Hepatocyte (in vitro differentiated cells): Measurements from ENCODE around the gene ROBO1. TPM values are rescaled to one million over a fixed set of nuclear protein-coding genes. Genes with fewer than 3 reads are reported as not detected.

Experiments
- DNase-seq: peaks from one replicate; pipeline ENCODE4 v3.0.0-alpha.2; 2016; ENCODE audit warnings: low spot score
- H2AFZ ChIP-seq: fragments of 200-600 bp; sonication (generic); 2 replicates; pipeline ENCODE4 v1.6.0; 2016; ENCODE audit warnings: antibody characterized with exemption, mild to moderate bottlenecking
- H3K27ac ChIP-seq: fragments of 200-600 bp; sonication (generic); 2 replicates; pipeline ENCODE4 v1.5.1; 2016; ENCODE audit warnings: mild to moderate bottlenecking
- H3K27me3 ChIP-seq: fragments of 200-600 bp; sonication (generic); 2 replicates; pipeline ENCODE4 v1.6.1; 2016
- H3K36me3 ChIP-seq: fragments of 200-600 bp; sonication (generic); replicated peaks from 2 replicates; pipeline ENCODE4 v1.5.1; 2016; ENCODE audit warnings: low read depth; ENCODE audit not compliant: insufficient read depth
- H3K4me1 ChIP-seq: fragments of 200-600 bp; sonication (generic); 2 replicates; pipeline ENCODE4 v1.5.1; 2016; ENCODE audit warnings: mild to moderate bottlenecking, moderate library complexity; ENCODE audit not compliant: insufficient read depth
- H3K4me2 ChIP-seq: fragments of 200-600 bp; sonication (generic); 2 replicates; pipeline ENCODE4 v1.6.0; 2016
- H3K4me3 ChIP-seq: fragments of 200-600 bp; sonication (generic); 2 replicates; pipeline ENCODE4 v1.5.1; 2016; ENCODE audit warnings: mild to moderate bottlenecking
- H3K79me2 ChIP-seq: fragments of 200-600 bp; sonication (generic); 2 replicates; pipeline ENCODE4 v1.6.0; 2017; ENCODE audit warnings: mild to moderate bottlenecking
- H3K9me2 ChIP-seq: fragments of 200-600 bp; sonication (generic); replicated peaks from 2 replicates; pipeline ENCODE4 v1.6.0; 2017; ENCODE audit warnings: mild to moderate bottlenecking; ENCODE audit not compliant: insufficient read depth
- H3K9me3 ChIP-seq: fragments of 200-600 bp; sonication (generic); 2 replicates; pipeline ENCODE4 v1.5.1; 2016; ENCODE audit warnings: low read depth, mild to moderate bottlenecking
- H4K20me1 ChIP-seq: fragments of 200-600 bp; sonication (generic); 2 replicates; pipeline ENCODE4 v1.6.0; 2016; ENCODE audit warnings: mild to moderate bottlenecking; ENCODE audit not compliant: insufficient read depth, poor library complexity, severe bottlenecking
- EZH2 ChIP-seq: fragments of 200-600 bp; sonication (generic); IDR thresholded peaks from 2 replicates; pipeline ENCODE4 v1.6.1; 2016; ENCODE audit warnings: antibody characterized with exemption, mild to moderate bottlenecking, borderline replicate concordance
- EZH2phosphoT487 ChIP-seq: fragments of 200-600 bp; sonication (generic); IDR thresholded peaks from one replicate; pipeline ENCODE4 v1.6.1; 2018; ENCODE audit warnings: antibody characterized with exemption, mild to moderate bottlenecking, low read depth, moderate library complexity; ENCODE audit not compliant: unreplicated experiment, severe bottlenecking
- WGBS: methylation state at CpG from one replicate; pipeline ENCODE4 v1.1.6; 2016; ENCODE audit warnings: low lambda C conversion rate; ENCODE audit errors: missing lambda C conversion rate; 5-methylcytosine and 5-hydroxymethylcytosine counted together
- polyA plus RNA-seq: library from polyadenylated mRNA; unstranded; fragments of >200 nt; fragmentation: Nextera tagmentation; extraction: Ambion mirVana; gene quantifications from 2 replicates; pipeline ENCODE4 v1.2.1, GENCODE V29; 2016
- total RNA-seq: library from RNA; depleted of rRNA; stranded (reverse); fragments of >200 nt; gene quantifications from 2 replicates; pipeline ENCODE4 v1.2.3, GENCODE V29; 2014
- TF ChIP-seq, protein P1 (sequence below): fragments of 200-600 bp; sonication (generic); IDR thresholded peaks from 2 replicates; pipeline ENCODE4 v1.5.1; 2016; ENCODE audit warnings: antibody characterized with exemption, mild to moderate bottlenecking; ENCODE audit not compliant: poor library complexity

The ROBO1 gene
- total and polyA plus RNA-seq, 2 experiments from 2014 or later = 13.6 to 44.3 TPM

DNA sequence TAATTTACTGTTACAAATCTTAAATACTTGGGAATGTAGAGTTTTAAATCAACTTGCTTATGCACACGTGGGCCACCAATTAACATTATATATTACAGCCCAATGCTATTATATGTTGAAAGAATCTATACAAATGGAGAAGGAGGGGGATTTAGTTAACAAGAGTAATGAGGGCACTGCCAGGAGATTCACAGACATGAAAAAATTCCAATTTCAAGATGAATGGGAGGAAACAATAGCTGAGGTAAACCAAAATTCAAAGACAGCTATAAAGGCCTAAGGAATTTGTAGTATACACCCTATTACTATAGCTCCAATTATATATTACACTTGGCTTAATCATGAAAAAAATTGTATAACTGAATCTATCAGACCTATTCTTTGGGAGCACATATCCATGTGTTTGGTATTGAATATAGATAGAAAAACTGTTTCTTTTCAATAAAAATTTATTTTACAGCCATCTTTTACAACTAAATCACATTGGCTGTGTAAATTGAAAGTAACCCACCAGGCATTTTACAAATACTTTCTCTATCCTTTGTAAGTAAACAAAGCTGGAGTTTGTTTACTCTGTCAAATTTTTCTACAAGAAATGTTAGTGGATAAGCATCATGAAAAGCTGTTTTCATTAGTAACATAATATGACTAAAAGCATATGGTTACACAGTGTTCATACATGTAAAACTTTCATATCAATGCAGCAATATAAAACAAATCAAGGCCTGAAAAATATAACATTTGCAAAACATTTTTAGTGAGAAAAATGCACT lies 1045.8 kb downstream of the ROBO1 start:
- no peaks in the 10 kb centered on the region for H3K9me3 ChIP-seq
- H3K4me2 ChIP-seq = no peak overlapping the region
- no peak for TF ChIP-seq EZH2
- TF ChIP-seq, protein P1, sequence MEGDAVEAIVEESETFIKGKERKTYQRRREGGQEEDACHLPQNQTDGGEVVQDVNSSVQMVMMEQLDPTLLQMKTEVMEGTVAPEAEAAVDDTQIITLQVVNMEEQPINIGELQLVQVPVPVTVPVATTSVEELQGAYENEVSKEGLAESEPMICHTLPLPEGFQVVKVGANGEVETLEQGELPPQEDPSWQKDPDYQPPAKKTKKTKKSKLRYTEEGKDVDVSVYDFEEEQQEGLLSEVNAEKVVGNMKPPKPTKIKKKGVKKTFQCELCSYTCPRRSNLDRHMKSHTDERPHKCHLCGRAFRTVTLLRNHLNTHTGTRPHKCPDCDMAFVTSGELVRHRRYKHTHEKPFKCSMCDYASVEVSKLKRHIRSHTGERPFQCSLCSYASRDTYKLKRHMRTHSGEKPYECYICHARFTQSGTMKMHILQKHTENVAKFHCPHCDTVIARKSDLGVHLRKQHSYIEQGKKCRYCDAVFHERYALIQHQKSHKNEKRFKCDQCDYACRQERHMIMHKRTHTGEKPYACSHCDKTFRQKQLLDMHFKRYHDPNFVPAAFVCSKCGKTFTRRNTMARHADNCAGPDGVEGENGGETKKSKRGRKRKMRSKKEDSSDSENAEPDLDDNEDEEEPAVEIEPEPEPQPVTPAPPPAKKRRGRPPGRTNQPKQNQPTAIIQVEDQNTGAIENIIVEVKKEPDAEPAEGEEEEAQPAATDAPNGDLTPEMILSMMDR = no peak
- TF ChIP-seq EZH2phosphoT487 = no peak
- DNase-seq = no peak
- no peaks in the 10 kb centered on the region for H3K27me3 ChIP-seq
- H3K9me2 ChIP-seq = no peaks in the 10 kb centered on the region
- no peak overlapping the region for H2AFZ ChIP-seq
- H3K79me2 ChIP-seq = peaks cover 2% of the 10 kb centered on the region
- H3K4me3 ChIP-seq = no peak overlapping the region
- H3K27ac ChIP-seq = no peak overlapping the region
- peaks cover 8% of the 10 kb centered on the region for H3K4me1 ChIP-seq
- H4K20me1 ChIP-seq = no peaks in the 10 kb centered on the region
- H3K36me3 ChIP-seq = no peaks in the 10 kb centered on the region
- WGBS = 60% methylated on average over 1 of the region's 1 CpG

DNA sequence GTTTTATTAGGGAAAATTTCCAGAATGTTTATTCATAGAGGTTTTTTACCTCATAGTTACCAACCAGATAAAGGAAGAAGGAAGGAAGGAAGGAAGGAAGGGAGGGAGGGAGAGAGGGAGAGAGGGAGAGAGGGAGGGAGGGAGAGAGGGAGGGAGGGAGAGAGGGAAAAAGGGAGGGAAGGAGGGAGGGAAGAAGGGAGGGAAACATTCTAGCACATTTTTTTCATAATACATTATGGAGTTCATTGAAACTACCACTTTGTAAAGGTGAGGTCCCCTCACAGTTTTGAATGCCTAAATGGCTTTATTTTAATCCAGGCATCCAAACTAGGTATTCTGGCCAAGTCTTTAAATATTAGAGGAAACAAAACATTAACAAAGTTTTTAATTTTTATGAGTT lies 1049.1 kb downstream of the ROBO1 start:
- Histone ChIP-seq H3K27me3 (no peaks in the 10 kb centered on the region), H4K20me1 (no peaks in the 10 kb centered on the region), H2AFZ (no peak overlapping the region), H3K27ac (no peak overlapping the region), H3K4me2 (no peak overlapping the region), H3K9me2 (no peaks in the 10 kb centered on the region), H3K79me2 (no peaks in the 10 kb centered on the region), H3K9me3 (no peaks in the 10 kb centered on the region), H3K4me1 (no peaks in the 10 kb centered on the region), H3K4me3 (no peak overlapping the region), H3K36me3 (no peaks in the 10 kb centered on the region)
- no peak for DNase-seq
- TF ChIP-seq EZH2phosphoT487 (no peak), EZH2 (no peak)
- TF ChIP-seq, protein P1 = no peak

DNA sequence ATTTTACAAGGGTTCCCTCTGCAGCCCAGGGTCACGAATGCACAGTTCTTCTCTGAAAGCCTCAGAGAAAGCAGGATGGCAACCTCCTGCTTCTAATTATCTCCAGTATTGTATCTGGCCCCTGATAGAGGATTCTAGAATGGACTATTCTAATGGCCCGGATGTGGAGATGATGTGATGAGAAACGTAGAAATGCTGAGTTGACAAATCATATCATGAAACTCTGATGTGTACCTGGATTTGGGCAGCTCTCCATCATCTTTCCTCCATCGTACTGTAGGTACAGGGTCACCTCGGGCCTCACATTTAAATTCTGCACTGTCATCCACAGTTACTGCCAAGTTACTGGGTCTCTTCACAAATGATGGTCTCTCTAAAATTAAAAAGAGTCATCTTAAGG lies 1050.8 kb downstream of the ROBO1 start:
- Histone ChIP-seq H3K79me2 (no peaks in the 10 kb centered on the region), H3K4me1 (no peaks in the 10 kb centered on the region), H3K36me3 (no peaks in the 10 kb centered on the region), H3K27me3 (no peaks in the 10 kb centered on the region), H2AFZ (no peak overlapping the region), H3K9me2 (no peaks in the 10 kb centered on the region), H3K9me3 (no peaks in the 10 kb centered on the region), H3K4me3 (no peak overlapping the region), H3K27ac (no peak overlapping the region), H3K4me2 (no peak overlapping the region), H4K20me1 (no peaks in the 10 kb centered on the region)
- no peak for DNase-seq
- TF ChIP-seq, protein P1 = no peak
- TF ChIP-seq EZH2phosphoT487 = no peak
- no peak for TF ChIP-seq EZH2
- 90% methylated on average over 5 of the region's 5 CpGs for WGBS

DNA sequence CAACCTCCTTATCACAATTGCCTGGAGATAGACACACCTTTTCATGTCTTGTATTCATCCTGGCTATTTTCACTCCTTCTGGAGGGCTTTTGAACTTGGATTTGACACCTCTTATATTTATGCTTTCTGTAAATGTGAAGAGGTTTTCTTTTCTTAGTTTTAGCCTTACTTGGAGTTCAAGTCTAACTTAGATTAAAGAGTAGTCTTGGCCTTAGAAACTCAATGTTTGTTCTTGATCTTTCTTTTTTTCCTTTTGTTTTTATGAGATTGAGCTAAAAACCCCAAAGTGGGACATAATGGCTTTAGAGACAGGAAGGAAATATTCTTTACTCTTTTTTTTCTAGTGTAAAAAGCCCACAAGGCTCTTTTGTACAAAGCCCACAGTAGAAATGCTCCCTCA lies 1054.9 kb downstream of the ROBO1 start:
- Histone ChIP-seq H3K4me3 (no peak overlapping the region), H3K9me3 (no peaks in the 10 kb centered on the region), H3K4me1 (no peaks in the 10 kb centered on the region), H3K9me2 (no peaks in the 10 kb centered on the region), H2AFZ (no peak overlapping the region), H3K79me2 (no peaks in the 10 kb centered on the region), H3K4me2 (no peak overlapping the region), H3K27ac (no peak overlapping the region), H4K20me1 (no peaks in the 10 kb centered on the region), H3K27me3 (no peaks in the 10 kb centered on the region), H3K36me3 (no peaks in the 10 kb centered on the region)
- no peak for DNase-seq
- TF ChIP-seq EZH2phosphoT487 = no peak
- TF ChIP-seq, protein P1 = no peak
- no peak for TF ChIP-seq EZH2
